ENCODE data around the gene PDE4B.

DNA sequence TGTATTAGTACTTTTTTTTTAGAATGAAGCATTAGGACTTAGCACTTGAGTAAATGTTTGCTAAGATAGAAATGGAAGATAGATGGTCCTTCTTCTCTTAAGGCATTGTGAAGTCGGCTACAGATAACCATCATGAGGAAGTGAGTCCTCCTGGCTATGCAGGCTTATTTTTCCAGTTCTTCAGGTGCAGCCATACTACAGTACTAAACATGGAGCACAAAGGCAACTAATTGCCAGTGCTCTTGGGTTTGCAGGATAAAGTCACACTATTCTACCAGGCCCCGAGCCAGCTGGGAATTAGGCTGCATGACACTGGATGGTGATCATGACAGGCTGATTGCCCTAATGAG, 543.9 kb downstream of the PDE4B start:
- TF ChIP-seq, protein P1, sequence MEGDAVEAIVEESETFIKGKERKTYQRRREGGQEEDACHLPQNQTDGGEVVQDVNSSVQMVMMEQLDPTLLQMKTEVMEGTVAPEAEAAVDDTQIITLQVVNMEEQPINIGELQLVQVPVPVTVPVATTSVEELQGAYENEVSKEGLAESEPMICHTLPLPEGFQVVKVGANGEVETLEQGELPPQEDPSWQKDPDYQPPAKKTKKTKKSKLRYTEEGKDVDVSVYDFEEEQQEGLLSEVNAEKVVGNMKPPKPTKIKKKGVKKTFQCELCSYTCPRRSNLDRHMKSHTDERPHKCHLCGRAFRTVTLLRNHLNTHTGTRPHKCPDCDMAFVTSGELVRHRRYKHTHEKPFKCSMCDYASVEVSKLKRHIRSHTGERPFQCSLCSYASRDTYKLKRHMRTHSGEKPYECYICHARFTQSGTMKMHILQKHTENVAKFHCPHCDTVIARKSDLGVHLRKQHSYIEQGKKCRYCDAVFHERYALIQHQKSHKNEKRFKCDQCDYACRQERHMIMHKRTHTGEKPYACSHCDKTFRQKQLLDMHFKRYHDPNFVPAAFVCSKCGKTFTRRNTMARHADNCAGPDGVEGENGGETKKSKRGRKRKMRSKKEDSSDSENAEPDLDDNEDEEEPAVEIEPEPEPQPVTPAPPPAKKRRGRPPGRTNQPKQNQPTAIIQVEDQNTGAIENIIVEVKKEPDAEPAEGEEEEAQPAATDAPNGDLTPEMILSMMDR (IDR thresholded peaks at IDR 0.05), result no peak
- TF ChIP-seq POLR2A (IDR thresholded peaks at IDR 0.05), result no peak

Data from sigmoid colon (tissue), 3 donors.